ENCODE results near the gene KLHL25. TPM values are rescaled to one million over a fixed set of nuclear protein-coding genes. Genes with fewer than 3 reads are reported as not detected.

The KLHL25 gene
- polyA plus RNA-seq, 1 experiment = 4.5 TPM

DNA sequence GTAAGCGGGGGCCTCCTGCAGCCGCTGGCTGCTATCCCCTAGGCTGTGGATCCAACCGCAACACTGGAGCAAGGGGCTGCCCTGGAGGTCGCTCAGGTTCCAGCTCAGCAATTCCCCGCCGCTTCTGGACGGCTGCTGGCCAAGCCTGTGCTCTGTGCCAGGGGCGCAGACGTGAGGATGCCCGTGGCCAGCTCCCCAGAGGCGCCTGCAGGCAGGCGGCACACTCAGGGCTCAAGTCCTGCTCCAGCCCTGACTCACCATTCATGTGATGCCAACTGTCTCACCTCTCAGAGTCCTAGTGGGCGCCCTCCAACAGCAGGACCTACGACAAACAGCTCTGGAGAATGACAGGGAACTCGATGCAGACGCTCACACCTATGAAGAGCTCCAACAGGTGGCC lies 31.6 kb downstream of the KLHL25 start:
- DNase-seq (ENCODE audit: low read depth) = no peak
- POLR2A ChIA-PET = no interaction called here
- CTCF ChIA-PET = interaction anchor here (1.1 to 2.2 kb wide), 3 partner anchors 11 to 70 kb away, joined by 3 to 5 read pairs (median 5); no protein-coding TSS in a partner anchor
- H3K27me3 ChIP-seq (ENCODE audit: control insufficient read depth, insufficient read depth, low read length) = no peaks in the 10 kb centered on the region
- TF ChIP-seq, protein P1, sequence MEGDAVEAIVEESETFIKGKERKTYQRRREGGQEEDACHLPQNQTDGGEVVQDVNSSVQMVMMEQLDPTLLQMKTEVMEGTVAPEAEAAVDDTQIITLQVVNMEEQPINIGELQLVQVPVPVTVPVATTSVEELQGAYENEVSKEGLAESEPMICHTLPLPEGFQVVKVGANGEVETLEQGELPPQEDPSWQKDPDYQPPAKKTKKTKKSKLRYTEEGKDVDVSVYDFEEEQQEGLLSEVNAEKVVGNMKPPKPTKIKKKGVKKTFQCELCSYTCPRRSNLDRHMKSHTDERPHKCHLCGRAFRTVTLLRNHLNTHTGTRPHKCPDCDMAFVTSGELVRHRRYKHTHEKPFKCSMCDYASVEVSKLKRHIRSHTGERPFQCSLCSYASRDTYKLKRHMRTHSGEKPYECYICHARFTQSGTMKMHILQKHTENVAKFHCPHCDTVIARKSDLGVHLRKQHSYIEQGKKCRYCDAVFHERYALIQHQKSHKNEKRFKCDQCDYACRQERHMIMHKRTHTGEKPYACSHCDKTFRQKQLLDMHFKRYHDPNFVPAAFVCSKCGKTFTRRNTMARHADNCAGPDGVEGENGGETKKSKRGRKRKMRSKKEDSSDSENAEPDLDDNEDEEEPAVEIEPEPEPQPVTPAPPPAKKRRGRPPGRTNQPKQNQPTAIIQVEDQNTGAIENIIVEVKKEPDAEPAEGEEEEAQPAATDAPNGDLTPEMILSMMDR (IDR thresholded peaks at IDR 0.05; ENCODE audit: insufficient read depth, low read depth, low read length) = no peak
- H3K4me3 ChIP-seq (ENCODE audit: low read depth, low read length) = no peak overlapping the region
- H3K36me3 ChIP-seq (ENCODE audit: control insufficient read depth, insufficient read depth, low read length) = no peaks in the 10 kb centered on the region; the same call in 1 of the 2 replicates

DNA sequence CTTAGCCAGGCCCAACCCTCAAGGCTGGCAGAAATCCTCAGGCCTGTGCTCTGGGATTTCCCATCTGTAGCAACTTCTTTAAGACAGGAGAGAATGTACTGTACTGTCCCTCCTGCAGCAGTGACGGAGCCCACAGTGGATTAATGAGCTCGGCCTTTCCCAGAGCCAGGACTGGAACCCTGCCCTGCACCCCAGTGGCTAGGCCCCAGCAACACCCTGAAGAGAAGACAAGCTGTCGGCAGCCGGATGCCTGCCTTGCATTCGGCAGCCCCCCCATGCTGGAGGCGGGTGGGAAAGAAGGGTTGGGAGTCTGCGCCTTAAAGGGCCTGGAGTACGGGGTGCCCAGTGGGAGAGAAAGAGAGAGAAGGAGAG lies 32.0 kb downstream of the KLHL25 start:
- Histone ChIP-seq H3K4me3 (ENCODE audit: low read depth, low read length) (no peak overlapping the region), H3K36me3 (ENCODE audit: control insufficient read depth, insufficient read depth, low read length) (no peaks in the 10 kb centered on the region; the same call in 1 of the 2 replicates), H3K27me3 (ENCODE audit: control insufficient read depth, insufficient read depth, low read length) (no peaks in the 10 kb centered on the region)
- ChIA-PET CTCF (interaction anchor here (1.1 to 2.2 kb wide), 2 partner anchors 16 to 70 kb away, joined by 3 to 5 read pairs; no protein-coding TSS in a partner anchor), POLR2A (no interaction called here)
- TF ChIP-seq, protein P1 (IDR thresholded peaks at IDR 0.05; ENCODE audit: insufficient read depth, low read depth, low read length) = no peak
- no peak for DNase-seq (ENCODE audit: low read depth)

DNA sequence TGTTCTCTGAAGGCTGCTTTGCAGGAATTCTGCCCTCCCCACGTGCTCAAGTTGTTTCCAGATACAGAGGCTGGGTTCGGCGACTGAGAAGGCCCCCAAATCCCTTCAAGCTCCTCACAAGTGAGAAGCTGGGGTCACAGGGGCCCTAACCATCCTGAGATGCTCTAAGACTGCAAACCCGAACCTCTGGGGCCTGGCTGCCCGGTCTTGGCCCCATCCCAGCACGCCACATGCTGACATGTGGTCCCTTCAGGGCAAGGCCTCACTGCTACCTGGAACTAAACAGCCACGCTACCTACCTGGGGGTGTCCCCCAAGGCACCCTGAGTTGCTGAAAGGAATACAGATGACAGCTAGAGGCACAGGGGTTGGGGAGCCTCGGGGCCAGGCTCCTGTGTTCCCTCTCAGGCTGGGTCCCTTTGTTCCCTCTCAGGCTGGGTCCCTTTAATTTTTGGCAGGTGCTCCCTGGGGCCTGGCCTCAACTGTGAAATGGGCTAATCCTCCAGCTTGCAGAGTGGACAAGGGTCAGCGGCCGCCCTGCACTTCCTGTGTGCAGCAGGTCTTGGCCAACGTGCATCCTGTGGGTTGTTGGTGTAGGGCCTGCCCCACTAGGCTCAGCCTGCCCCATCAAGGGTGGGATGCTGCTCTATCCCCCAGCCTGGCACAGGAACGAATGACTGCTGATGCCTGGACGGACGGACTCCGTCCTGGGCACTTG lies 32.5 kb downstream of the KLHL25 start:
- Histone ChIP-seq H3K36me3 (ENCODE audit: control insufficient read depth, insufficient read depth, low read length) (no peaks in the 10 kb centered on the region; the same call in 1 of the 2 replicates), H3K4me3 (ENCODE audit: low read depth, low read length) (no peak overlapping the region), H3K27me3 (ENCODE audit: control insufficient read depth, insufficient read depth, low read length) (no peaks in the 10 kb centered on the region)
- CTCF ChIA-PET = no interaction called here
- TF ChIP-seq, protein P1 (IDR thresholded peaks at IDR 0.05; ENCODE audit: insufficient read depth, low read depth, low read length) = no peak
- POLR2A ChIA-PET = no interaction called here
- DNase-seq (ENCODE audit: low read depth) = no peak

DNA sequence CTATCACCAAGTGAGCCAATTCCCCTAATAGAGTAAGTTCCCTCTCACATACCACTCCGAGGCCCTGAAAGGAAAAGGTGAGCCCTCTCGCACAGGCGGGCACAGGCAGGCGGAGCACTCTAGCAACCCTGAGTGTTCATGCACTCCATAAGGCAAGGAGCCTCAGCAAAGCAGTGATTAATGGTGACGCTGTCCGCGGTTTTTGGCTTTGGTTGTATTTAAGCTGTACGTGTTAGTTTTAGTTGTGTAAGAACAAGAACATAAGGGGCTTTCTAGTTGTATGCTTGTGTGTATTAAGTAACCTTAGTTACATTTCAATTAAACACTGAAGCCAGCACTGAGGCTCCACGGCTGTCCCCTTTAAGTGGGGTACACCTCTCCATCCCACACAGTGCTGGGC lies 33.1 kb downstream of the KLHL25 start:
- TF ChIP-seq, protein P1 (IDR thresholded peaks at IDR 0.05; ENCODE audit: insufficient read depth, low read depth, low read length) = no peak
- H3K27me3 ChIP-seq (ENCODE audit: control insufficient read depth, insufficient read depth, low read length) = no peaks in the 10 kb centered on the region
- H3K4me3 ChIP-seq (ENCODE audit: low read depth, low read length) = no peak overlapping the region
- no peak for DNase-seq (ENCODE audit: low read depth)
- CTCF ChIA-PET = no interaction called here
- POLR2A ChIA-PET = no interaction called here
- no peaks in the 10 kb centered on the region; the same call in 1 of the 2 replicates for H3K36me3 ChIP-seq (ENCODE audit: control insufficient read depth, insufficient read depth, low read length)

DNA sequence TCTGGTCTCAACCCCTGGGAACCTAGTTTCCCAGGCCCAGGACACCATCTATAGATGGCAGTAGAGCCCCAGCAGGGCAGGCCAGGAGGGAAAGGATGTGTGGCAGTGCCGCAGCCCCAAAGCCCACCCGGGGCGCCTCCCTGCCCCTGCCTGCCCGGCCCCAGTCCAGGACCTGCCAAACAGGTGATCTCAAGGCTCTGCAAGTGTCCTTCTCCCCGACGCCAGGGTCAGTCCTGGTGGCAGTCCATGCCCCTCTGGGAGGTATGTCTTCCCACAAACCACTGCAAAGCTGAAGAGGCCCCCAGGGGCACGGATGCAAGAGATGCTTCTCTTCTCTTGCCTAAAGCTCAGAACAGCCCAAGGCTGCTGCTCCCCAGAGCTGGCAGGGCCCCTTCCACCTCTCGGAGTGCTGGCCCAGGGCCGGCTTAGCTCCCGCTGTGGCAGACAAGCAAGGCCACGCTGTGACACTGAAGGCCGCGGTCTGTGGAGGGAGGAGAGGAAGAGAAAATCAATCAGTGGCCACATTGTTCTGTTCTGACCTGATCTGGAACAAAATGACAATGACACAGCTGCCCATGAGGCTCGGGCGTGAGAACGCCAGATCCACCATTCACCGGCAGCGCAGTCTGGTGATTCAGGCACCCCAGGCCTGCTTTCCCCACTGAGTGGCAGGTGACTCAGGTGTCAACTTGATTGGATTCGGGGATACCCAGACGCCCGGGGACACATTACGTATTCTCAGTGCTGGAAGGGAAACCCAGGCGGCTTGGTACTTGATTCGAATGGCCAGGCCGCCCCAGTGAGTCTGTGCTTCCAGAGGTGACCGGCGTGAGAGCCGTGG lies 34.0 kb downstream of the KLHL25 start:
- Histone ChIP-seq H3K36me3 (ENCODE audit: control insufficient read depth, insufficient read depth, low read length) (no peaks in the 10 kb centered on the region; the same call in 1 of the 2 replicates), H3K4me3 (ENCODE audit: low read depth, low read length) (no peak overlapping the region), H3K27me3 (ENCODE audit: control insufficient read depth, insufficient read depth, low read length) (no peaks in the 10 kb centered on the region)
- ChIA-PET POLR2A (no interaction called here), CTCF (no interaction called here)
- TF ChIP-seq, protein P1 (IDR thresholded peaks at IDR 0.05; ENCODE audit: insufficient read depth, low read depth, low read length) = 0 out of 2 replicates have a peak, but pooled peaks have one; percentile 8
- DNase-seq (ENCODE audit: low read depth) = no peak
